ENCODE measurements around the gene GLS2.

Gene GLS2

DNA sequence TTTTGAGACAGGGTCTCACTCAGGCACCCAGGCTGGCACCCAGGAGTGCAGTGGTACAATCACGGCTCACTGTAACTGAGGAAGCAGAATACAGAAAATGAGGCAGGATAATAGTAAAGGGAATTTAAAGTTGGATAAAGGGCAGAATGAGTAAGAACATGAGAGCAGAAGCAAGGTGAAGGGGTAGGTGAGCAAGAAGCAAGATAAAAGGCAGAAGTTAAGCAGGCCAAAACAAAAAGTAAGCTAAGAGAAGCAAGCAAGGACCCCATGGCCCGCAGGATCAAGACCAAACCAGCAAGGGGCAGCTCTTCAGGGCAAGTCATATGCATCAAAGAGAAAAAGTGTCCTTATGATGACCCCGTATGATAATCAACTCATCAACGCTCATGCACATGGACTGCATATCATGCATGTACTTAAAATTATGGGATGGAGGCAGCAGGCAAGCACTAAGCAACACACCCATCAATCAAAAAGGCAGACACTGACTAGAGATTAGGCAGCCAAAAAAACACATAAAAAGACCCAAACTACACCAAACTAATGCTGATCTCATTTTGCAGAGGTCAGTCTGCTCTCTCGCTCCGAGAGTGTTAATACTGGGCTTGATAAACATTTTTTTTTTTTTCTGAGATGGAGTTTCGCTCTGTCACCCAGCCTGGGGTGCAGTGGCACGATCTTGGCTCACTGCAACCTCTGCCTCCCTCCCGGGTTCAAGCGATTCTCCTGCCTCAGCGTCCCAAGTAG is 50.4 kb downstream of the GLS2 start:
- no peak for DNase-seq

DNA sequence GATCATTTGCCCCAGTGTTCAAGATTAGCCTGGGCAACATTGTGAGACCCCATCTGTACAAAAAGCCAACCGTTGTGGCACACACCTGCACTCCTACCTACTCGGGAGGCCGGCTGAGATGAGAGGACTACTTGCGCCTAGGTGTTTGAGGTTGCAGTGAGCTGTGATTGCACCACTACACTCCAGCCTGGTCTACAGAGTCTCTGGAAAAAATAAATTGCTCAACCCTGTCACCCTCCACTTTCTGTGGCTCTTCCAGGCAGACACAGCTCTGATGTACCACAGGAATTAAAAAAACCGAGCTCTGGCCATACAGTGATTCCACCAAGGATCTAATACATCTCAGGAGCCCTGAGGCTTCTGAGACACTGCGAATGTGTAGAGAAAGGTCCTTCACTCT is 53.1 kb downstream of the GLS2 start:
- no peak for DNase-seq

DNA sequence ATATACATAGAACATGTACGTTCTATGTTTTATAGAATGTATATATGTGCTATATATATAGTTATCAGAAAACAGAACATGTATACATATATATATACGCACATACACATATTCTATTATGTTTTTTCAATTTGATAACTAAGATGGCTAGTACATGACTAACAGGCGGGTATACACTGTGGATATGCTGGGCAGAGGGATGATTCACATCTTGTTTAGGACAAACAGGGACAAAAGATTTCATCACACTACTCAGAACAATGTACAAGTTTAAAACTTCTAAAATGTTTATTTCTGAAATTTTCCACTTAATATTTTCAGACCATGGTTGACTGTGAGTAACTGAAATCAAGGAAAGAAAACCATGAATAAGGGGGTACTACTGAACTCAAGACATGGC is 56.1 kb downstream of the GLS2 start:
- no peak for DNase-seq

DNA sequence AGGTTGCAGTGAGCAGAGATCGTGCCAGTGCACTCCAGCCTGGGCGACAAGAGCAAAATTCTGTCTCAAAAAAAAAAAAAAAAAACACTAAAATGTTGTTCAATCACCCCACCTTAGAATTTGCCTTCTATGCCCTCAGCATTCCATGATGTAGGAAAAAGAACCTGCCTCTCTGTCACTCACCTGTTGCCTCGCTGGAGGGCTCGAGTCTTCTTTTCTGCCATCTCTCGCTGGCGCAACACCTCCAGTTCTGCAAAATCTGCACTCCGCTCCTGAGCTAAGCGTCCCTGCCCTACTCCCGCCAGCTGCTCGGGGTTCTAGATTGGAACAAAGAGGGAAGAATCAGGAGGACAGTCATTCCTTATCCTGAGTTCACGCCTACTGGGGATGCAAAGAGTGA is 56.7 kb downstream of the GLS2 start:
- no peak for DNase-seq

DNA sequence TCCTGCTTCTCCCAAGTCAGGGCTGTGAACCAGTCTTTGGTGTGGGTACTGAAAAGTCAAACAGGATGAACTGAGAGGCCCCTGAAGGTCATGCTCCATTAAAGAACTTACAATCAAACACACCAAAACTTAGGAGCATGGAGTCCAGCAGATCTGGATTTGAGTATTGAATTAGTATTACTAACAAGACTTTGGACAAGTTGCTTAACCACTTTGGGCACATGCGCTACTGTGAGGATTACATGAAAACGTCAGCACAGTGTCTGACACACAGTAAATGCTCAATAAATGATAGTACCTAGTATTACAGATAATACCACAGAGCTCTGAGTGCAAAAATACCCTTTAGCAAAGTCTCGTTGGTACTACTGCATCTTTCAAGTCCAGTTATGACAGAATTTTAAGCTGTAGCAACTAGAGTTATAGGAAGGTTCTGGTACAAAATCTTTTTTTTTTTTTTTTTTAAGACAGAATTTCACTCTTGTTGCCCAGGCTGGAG is 62.0 kb downstream of the GLS2 start:
- DNase-seq = no peak

DNA sequence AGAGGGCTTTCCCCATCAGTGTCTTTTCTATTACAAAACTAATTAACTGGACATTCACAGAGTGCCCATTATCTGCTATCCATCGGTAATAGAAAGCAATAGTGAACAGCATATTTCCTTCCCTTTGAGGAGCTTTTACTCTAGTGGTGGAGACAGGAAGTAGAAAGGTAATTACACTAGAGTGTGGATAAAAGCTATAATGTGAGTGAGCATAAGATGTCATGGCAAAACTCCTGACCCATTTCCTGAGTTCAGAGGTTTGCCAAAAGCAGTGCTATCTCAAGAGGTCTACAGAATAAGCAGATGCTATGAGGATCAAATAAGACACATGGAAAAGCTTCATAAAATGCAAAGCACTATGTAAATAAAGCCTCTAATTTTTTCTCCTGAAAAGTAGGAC is 62.8 kb downstream of the GLS2 start:
- no peak for DNase-seq

Measured in stimulated activated CD4-positive, alpha-beta T cell treated with anti-CD3 and anti-CD28 coated beads, Interleukin-12 subunit alpha, Interleukin-12 subunit beta, amount 100 ng/mL, for 4 hours (primary cell).